Measurements from ENCODE around the gene COL4A6.

The COL4A6 gene

GRCh38 chrX:108306086-108306485 lies 132.1 kb downstream of the COL4A6 start:
- Histone ChIP-seq H3K14ac (ENCODE audit: low read length in 2 of 2) (no peak overlapping the region), H2BK5ac (ENCODE audit: low read depth, low read length, poor library complexity, severe bottlenecking) (no peak overlapping the region), H3K4me2 (ENCODE audit: low read length, poor library complexity, severe bottlenecking) (no peak overlapping the region), H2BK15ac (ENCODE audit: low read depth, poor library complexity, severe bottlenecking) (no peak overlapping the region), H2AFZ (ENCODE audit: low read depth, low read length) (no peak overlapping the region), H3K18ac (ENCODE audit: low read depth in 1 of 2, low read length in 2 of 2) (no peak overlapping the region), H3K4me3 (ENCODE audit: insufficient read depth in 1 of 2, low read depth in 1 of 2, low read length in 2 of 2) (no peak overlapping the region), H4K8ac (ENCODE audit: low read length) (no peak overlapping the region), H3K9ac (ENCODE audit: low read length) (no peak overlapping the region), H3K36me3 (ENCODE audit: control insufficient read depth in 1 of 2, insufficient read depth in 2 of 2, low read depth in 1 of 2, low read length in 2 of 2) (no peaks in the 10 kb centered on the region), H3K27me3 (ENCODE audit: control insufficient read depth in 1 of 2, insufficient read depth in 1 of 2, low read length in 2 of 2) (peaks cover 0 to 59% of the 10 kb centered on the region in 2 experiments), H3K9me3 (ENCODE audit: control insufficient read depth, low read length) (no peaks in the 10 kb centered on the region), H2AK5ac (ENCODE audit: low read length, severe bottlenecking) (no peak overlapping the region), H3K4ac (ENCODE audit: low read depth in 1 of 2, low read length in 2 of 2) (no peak overlapping the region), H2BK12ac (ENCODE audit: low read length in 2 of 2) (no peak overlapping the region), H3K23ac (ENCODE audit: low read length in 2 of 2) (no peak overlapping the region), H3K27ac (ENCODE audit: low read length, poor library complexity, severe bottlenecking) (no peak overlapping the region), H3K79me1 (replicated peaks; ENCODE audit: low read length, poor library complexity, severe bottlenecking) (no peaks in the 10 kb centered on the region), H4K91ac (ENCODE audit: low read length) (no peak overlapping the region), H2BK120ac (ENCODE audit: low read depth, low read length) (no peak overlapping the region), H3K4me1 (ENCODE audit: control insufficient read depth, insufficient read depth, low read depth, low read length) (no peaks in the 10 kb centered on the region)
- DNase-seq, result peak; percentile 32

GRCh38 chrX:108304757-108305156 lies 133.5 kb downstream of the COL4A6 start:
- no peak overlapping the region for H2AFZ ChIP-seq (ENCODE audit: low read depth, low read length)
- no peak for DNase-seq
- H3K79me1 ChIP-seq (replicated peaks; ENCODE audit: low read length, poor library complexity, severe bottlenecking), result no peaks in the 10 kb centered on the region
- H3K4ac ChIP-seq (ENCODE audit: low read depth in 1 of 2, low read length in 2 of 2), result no peak overlapping the region
- WGBS, result 88% methylated on average over 1 of the region's 2 CpGs
- no peak overlapping the region for H2BK15ac ChIP-seq (ENCODE audit: low read depth, poor library complexity, severe bottlenecking)
- H2BK12ac ChIP-seq (ENCODE audit: low read length in 2 of 2), result no peak overlapping the region
- no peak overlapping the region for H3K14ac ChIP-seq (ENCODE audit: low read length in 2 of 2)
- no peak overlapping the region for H4K91ac ChIP-seq (ENCODE audit: low read length)
- no peak overlapping the region for H2BK5ac ChIP-seq (ENCODE audit: low read depth, low read length, poor library complexity, severe bottlenecking)
- H3K18ac ChIP-seq (ENCODE audit: low read depth in 1 of 2, low read length in 2 of 2), result peak overlapping the region in 1 of 2 experiments; percentile 12
- no peak overlapping the region for H2AK5ac ChIP-seq (ENCODE audit: low read length, severe bottlenecking)
- H3K27ac ChIP-seq (ENCODE audit: low read length, poor library complexity, severe bottlenecking), result no peak overlapping the region
- no peaks in the 10 kb centered on the region for H3K36me3 ChIP-seq (ENCODE audit: control insufficient read depth in 1 of 2, insufficient read depth in 2 of 2, low read depth in 1 of 2, low read length in 2 of 2)
- H3K27me3 ChIP-seq (ENCODE audit: control insufficient read depth in 1 of 2, insufficient read depth in 1 of 2, low read length in 2 of 2), result peaks cover 0 to 56% of the 10 kb centered on the region in 2 experiments
- no peaks in the 10 kb centered on the region for H3K4me1 ChIP-seq (ENCODE audit: control insufficient read depth, insufficient read depth, low read depth, low read length)
- no peak overlapping the region for H3K9ac ChIP-seq (ENCODE audit: low read length)
- H3K23ac ChIP-seq (ENCODE audit: low read length in 2 of 2), result no peak overlapping the region
- H3K9me3 ChIP-seq (ENCODE audit: control insufficient read depth, low read length), result no peaks in the 10 kb centered on the region
- H2BK120ac ChIP-seq (ENCODE audit: low read depth, low read length), result no peak overlapping the region
- no peak overlapping the region for H3K4me2 ChIP-seq (ENCODE audit: low read length, poor library complexity, severe bottlenecking)
- H4K8ac ChIP-seq (ENCODE audit: low read length), result no peak overlapping the region
- no peak overlapping the region for H3K4me3 ChIP-seq (ENCODE audit: insufficient read depth in 1 of 2, low read depth in 1 of 2, low read length in 2 of 2)

GRCh38 chrX:108304210-108304609 lies 134.0 kb downstream of the COL4A6 start:
- H2BK120ac ChIP-seq (ENCODE audit: low read depth, low read length), result no peak overlapping the region
- H3K4me1 ChIP-seq (ENCODE audit: control insufficient read depth, insufficient read depth, low read depth, low read length), result no peaks in the 10 kb centered on the region
- no peak overlapping the region for H3K4me2 ChIP-seq (ENCODE audit: low read length, poor library complexity, severe bottlenecking)
- no peak overlapping the region for H2BK5ac ChIP-seq (ENCODE audit: low read depth, low read length, poor library complexity, severe bottlenecking)
- peaks cover 0 to 55% of the 10 kb centered on the region in 2 experiments for H3K27me3 ChIP-seq (ENCODE audit: control insufficient read depth in 1 of 2, insufficient read depth in 1 of 2, low read length in 2 of 2)
- no peak overlapping the region for H2AK5ac ChIP-seq (ENCODE audit: low read length, severe bottlenecking)
- WGBS, result 13% methylated on average over 4 of the region's 5 CpGs
- H3K14ac ChIP-seq (ENCODE audit: low read length in 2 of 2), result no peak overlapping the region
- H3K23ac ChIP-seq (ENCODE audit: low read length in 2 of 2), result no peak overlapping the region
- no peak overlapping the region for H4K91ac ChIP-seq (ENCODE audit: low read length)
- no peak overlapping the region for H3K4me3 ChIP-seq (ENCODE audit: insufficient read depth in 1 of 2, low read depth in 1 of 2, low read length in 2 of 2)
- no peak overlapping the region for H2AFZ ChIP-seq (ENCODE audit: low read depth, low read length)
- H3K9me3 ChIP-seq (ENCODE audit: control insufficient read depth, low read length), result no peaks in the 10 kb centered on the region
- H3K4ac ChIP-seq (ENCODE audit: low read depth in 1 of 2, low read length in 2 of 2), result no peak overlapping the region
- no peaks in the 10 kb centered on the region for H3K36me3 ChIP-seq (ENCODE audit: control insufficient read depth in 1 of 2, insufficient read depth in 2 of 2, low read depth in 1 of 2, low read length in 2 of 2)
- no peak overlapping the region for H2BK15ac ChIP-seq (ENCODE audit: low read depth, poor library complexity, severe bottlenecking)
- no peak overlapping the region for H3K18ac ChIP-seq (ENCODE audit: low read depth in 1 of 2, low read length in 2 of 2)
- H4K8ac ChIP-seq (ENCODE audit: low read length), result no peak overlapping the region
- H2BK12ac ChIP-seq (ENCODE audit: low read length in 2 of 2), result no peak overlapping the region
- no peak overlapping the region for H3K9ac ChIP-seq (ENCODE audit: low read length)
- peak; percentile 29 for DNase-seq
- H3K79me1 ChIP-seq (replicated peaks; ENCODE audit: low read length, poor library complexity, severe bottlenecking), result no peaks in the 10 kb centered on the region
- H3K27ac ChIP-seq (ENCODE audit: low read length, poor library complexity, severe bottlenecking), result no peak overlapping the region

GRCh38 chrX:108303682-108304081 lies 134.5 kb downstream of the COL4A6 start:
- H3K18ac ChIP-seq (ENCODE audit: low read depth in 1 of 2, low read length in 2 of 2), result peak overlapping the region in 1 of 2 experiments; percentile 48
- no peak overlapping the region for H3K27ac ChIP-seq (ENCODE audit: low read length, poor library complexity, severe bottlenecking)
- H3K4me2 ChIP-seq (ENCODE audit: low read length, poor library complexity, severe bottlenecking), result no peak overlapping the region
- no peak for DNase-seq
- no peak overlapping the region for H3K9ac ChIP-seq (ENCODE audit: low read length)
- H3K27me3 ChIP-seq (ENCODE audit: control insufficient read depth in 1 of 2, insufficient read depth in 1 of 2, low read length in 2 of 2), result peaks cover 0 to 53% of the 10 kb centered on the region in 2 experiments
- H4K91ac ChIP-seq (ENCODE audit: low read length), result no peak overlapping the region
- WGBS, result 83% methylated on average over 2 of the region's 2 CpGs
- no peaks in the 10 kb centered on the region for H3K4me1 ChIP-seq (ENCODE audit: control insufficient read depth, insufficient read depth, low read depth, low read length)
- H2AFZ ChIP-seq (ENCODE audit: low read depth, low read length), result no peak overlapping the region
- no peak overlapping the region for H3K23ac ChIP-seq (ENCODE audit: low read length in 2 of 2)
- H3K79me1 ChIP-seq (replicated peaks; ENCODE audit: low read length, poor library complexity, severe bottlenecking), result no peaks in the 10 kb centered on the region
- H3K4me3 ChIP-seq (ENCODE audit: insufficient read depth in 1 of 2, low read depth in 1 of 2, low read length in 2 of 2), result no peak overlapping the region
- H3K4ac ChIP-seq (ENCODE audit: low read depth in 1 of 2, low read length in 2 of 2), result no peak overlapping the region
- no peak overlapping the region for H2BK5ac ChIP-seq (ENCODE audit: low read depth, low read length, poor library complexity, severe bottlenecking)
- H3K14ac ChIP-seq (ENCODE audit: low read length in 2 of 2), result no peak overlapping the region
- H2BK12ac ChIP-seq (ENCODE audit: low read length in 2 of 2), result no peak overlapping the region
- no peaks in the 10 kb centered on the region for H3K36me3 ChIP-seq (ENCODE audit: control insufficient read depth in 1 of 2, insufficient read depth in 2 of 2, low read depth in 1 of 2, low read length in 2 of 2)
- H4K8ac ChIP-seq (ENCODE audit: low read length), result no peak overlapping the region
- H2AK5ac ChIP-seq (ENCODE audit: low read length, severe bottlenecking), result no peak overlapping the region
- no peak overlapping the region for H2BK15ac ChIP-seq (ENCODE audit: low read depth, poor library complexity, severe bottlenecking)
- H3K9me3 ChIP-seq (ENCODE audit: control insufficient read depth, low read length), result no peaks in the 10 kb centered on the region
- no peak overlapping the region for H2BK120ac ChIP-seq (ENCODE audit: low read depth, low read length)
